Calu3 (cell line): ENCODE measurements around the gene GRIK2. TPM values are rescaled to one million over a fixed set of nuclear protein-coding genes. Genes with fewer than 3 reads are reported as not detected.

Experiments
- BruUV-seq: library from RNA; stranded (reverse); fragments of 400-500 nt; replicated peaks from 2 replicates; lab custom pipeline; 2021; lab: Mats Ljungman, UMichigan
- CTCF ChIA-PET: fragments of 300-600 bp; sonication (Branson Sonifier 250); formaldehyde crosslinking; loops from one replicate; lab custom pipeline; 2022; ENCODE audit warnings: antibody characterized with exemption; lab: Charles Lee
- DNase-seq: peaks from one replicate; pipeline ENCODE4 v3.0.0; 2022
- H3K27ac Mint-ChIP-seq: one replicate; pipeline ENCODE4 v1.8.0; 2022; ENCODE audit warnings: mixed read lengths; ENCODE audit not compliant: unreplicated experiment
- H3K27me3 Mint-ChIP-seq: one replicate; pipeline ENCODE4 v1.8.0; 2022; ENCODE audit warnings: mixed read lengths; ENCODE audit not compliant: unreplicated experiment
- H3K36me3 Mint-ChIP-seq: one replicate; pipeline ENCODE4 v1.8.0; 2022; ENCODE audit warnings: mild to moderate bottlenecking, moderate library complexity, mixed read lengths; ENCODE audit not compliant: insufficient read depth, unreplicated experiment
- H3K4me1 Mint-ChIP-seq: one replicate; pipeline ENCODE4 v1.8.0; 2022; ENCODE audit warnings: mild to moderate bottlenecking, low read depth, mixed read lengths; ENCODE audit not compliant: unreplicated experiment
- H3K4me3 Mint-ChIP-seq: one replicate; pipeline ENCODE4 v1.8.0; 2022; ENCODE audit warnings: mild to moderate bottlenecking, low read depth, moderate library complexity, mixed read lengths; ENCODE audit not compliant: unreplicated experiment
- H3K9me3 Mint-ChIP-seq: one replicate; pipeline ENCODE4 v1.8.0; 2022; ENCODE audit warnings: low read depth, mixed read lengths; ENCODE audit not compliant: unreplicated experiment
- intact Hi-C: fragments of 100-400 bp; cut with micrococcal nuclease; formaldehyde crosslinking; loops from one replicate; pipeline ENCODE4 v1.10.0; 2022; ENCODE audit not compliant: unreplicated experiment
- total RNA-seq: library from RNA; stranded (reverse); gene quantifications from 2 replicates; pipeline ENCODE4 v1.2.3, GENCODE V29; 2022
- TF ChIP-seq, protein P1 (sequence below): fragments of 200-600 bp; IDR thresholded peaks from one replicate; pipeline ENCODE4 v1.8.0; 2022; ENCODE audit warnings: antibody characterized with exemption; ENCODE audit not compliant: unreplicated experiment

Gene GRIK2
- total RNA-seq, 1 experiment from 2014 or later = 3.3 TPM

DNA sequence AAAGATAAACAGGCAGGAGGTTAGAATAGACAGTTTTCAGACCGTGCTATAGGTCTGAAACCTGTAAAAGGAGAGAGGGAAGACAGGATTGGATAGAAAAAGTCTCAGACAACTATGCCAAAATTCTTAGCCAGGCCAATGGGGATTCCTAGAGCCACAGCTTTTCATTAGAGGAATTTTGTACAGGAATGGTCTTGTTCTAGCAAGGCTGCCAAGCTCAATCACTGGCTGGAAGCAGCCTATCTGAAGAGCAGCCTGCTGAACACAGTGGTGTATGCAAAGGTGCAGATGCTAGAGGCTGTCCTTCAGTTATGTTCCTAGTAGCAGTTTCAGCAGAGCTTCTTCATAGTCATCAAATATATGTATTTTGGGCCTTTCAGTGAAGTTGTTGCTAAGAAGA lies 313.1 kb downstream of the GRIK2 start:
- CTCF ChIA-PET = no interaction called here
- no peak for DNase-seq
- Mint-ChIP-seq H3K9me3 (no peaks in the 10 kb centered on the region), H3K27me3 (no peaks in the 10 kb centered on the region), H3K27ac (no peak overlapping the region), H3K4me1 (no peaks in the 10 kb centered on the region), H3K4me3 (no peak overlapping the region), H3K36me3 (no peaks in the 10 kb centered on the region)
- BruUV-seq = no TSS peak
- intact Hi-C loops = no loop called here
- TF ChIP-seq, protein P1, sequence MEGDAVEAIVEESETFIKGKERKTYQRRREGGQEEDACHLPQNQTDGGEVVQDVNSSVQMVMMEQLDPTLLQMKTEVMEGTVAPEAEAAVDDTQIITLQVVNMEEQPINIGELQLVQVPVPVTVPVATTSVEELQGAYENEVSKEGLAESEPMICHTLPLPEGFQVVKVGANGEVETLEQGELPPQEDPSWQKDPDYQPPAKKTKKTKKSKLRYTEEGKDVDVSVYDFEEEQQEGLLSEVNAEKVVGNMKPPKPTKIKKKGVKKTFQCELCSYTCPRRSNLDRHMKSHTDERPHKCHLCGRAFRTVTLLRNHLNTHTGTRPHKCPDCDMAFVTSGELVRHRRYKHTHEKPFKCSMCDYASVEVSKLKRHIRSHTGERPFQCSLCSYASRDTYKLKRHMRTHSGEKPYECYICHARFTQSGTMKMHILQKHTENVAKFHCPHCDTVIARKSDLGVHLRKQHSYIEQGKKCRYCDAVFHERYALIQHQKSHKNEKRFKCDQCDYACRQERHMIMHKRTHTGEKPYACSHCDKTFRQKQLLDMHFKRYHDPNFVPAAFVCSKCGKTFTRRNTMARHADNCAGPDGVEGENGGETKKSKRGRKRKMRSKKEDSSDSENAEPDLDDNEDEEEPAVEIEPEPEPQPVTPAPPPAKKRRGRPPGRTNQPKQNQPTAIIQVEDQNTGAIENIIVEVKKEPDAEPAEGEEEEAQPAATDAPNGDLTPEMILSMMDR = no peak

DNA sequence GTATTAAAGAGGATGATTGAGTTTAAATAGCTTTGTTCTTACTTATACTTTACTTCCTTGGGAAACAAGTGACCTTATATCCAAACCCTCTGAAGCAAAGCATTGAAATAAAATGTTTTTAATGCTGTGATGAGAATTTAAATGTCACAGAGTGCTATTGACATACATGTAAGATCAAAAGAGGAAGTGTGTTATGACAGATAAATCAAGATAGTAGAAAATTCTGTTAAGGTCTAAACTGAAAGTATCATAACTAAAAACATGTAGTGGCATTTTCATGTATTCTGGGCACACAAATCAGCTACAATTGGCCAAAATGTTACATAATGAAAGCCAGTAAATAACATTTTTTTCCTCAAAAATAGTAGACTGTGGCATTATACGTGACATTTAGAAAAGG lies 318.0 kb downstream of the GRIK2 start:
- intact Hi-C loops = no loop called here
- Mint-ChIP-seq H3K27ac (no peak overlapping the region), H3K27me3 (no peaks in the 10 kb centered on the region), H3K36me3 (no peaks in the 10 kb centered on the region), H3K9me3 (no peaks in the 10 kb centered on the region), H3K4me3 (no peak overlapping the region), H3K4me1 (no peaks in the 10 kb centered on the region)
- CTCF ChIA-PET = no interaction called here
- no TSS peak for BruUV-seq
- TF ChIP-seq, protein P1 = no peak
- no peak for DNase-seq

DNA sequence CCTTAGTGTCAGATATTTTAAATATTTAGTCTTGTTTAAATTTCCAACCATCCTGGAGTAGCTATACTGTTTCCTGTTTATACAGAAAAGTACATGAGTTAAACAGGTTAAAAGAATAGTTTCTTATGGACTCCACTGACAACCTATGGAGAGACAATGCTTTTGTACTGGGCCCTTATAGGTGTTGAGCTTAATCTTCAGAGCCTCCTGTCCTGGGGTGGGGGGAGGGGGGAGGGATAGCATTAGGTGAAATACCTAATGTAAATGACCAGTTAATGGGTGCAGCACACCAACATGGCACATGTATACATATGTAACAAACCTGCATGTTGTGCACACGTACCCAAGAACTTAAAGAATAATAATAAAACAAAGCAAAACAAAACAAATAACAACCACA lies 322.9 kb downstream of the GRIK2 start:
- BruUV-seq = no TSS peak
- Mint-ChIP-seq H3K27ac (no peak overlapping the region), H3K9me3 (no peaks in the 10 kb centered on the region), H3K4me3 (no peak overlapping the region), H3K36me3 (no peaks in the 10 kb centered on the region), H3K27me3 (no peaks in the 10 kb centered on the region), H3K4me1 (no peaks in the 10 kb centered on the region)
- no peak for DNase-seq
- TF ChIP-seq, protein P1 = no peak
- CTCF ChIA-PET = no interaction called here
- intact Hi-C loops = no loop called here

DNA sequence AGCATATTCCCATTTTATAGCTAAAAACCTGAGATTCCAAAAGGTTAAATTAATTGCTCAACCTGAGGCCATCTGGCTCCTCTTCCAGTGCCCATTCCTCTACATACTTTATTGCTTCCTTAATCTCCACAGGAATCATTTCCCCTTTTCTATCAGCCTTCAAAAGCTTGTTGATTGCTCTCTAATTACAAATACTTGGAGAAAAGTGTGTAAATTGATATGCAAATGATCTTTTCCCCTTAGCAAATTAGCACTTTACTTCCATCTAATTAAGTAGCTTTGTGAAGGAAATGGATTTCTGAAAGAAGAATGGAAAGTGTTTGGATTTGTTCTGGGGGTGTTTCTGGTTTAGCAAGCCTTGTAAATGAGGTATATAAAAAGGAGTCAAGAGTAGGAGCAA lies 323.3 kb downstream of the GRIK2 start:
- TF ChIP-seq, protein P1 = no peak
- H3K27me3 Mint-ChIP-seq = no peaks in the 10 kb centered on the region
- no peaks in the 10 kb centered on the region for H3K4me1 Mint-ChIP-seq
- BruUV-seq = no TSS peak
- H3K36me3 Mint-ChIP-seq = no peaks in the 10 kb centered on the region
- no peak for DNase-seq
- H3K9me3 Mint-ChIP-seq = no peaks in the 10 kb centered on the region
- no peak overlapping the region for H3K4me3 Mint-ChIP-seq
- no peak overlapping the region for H3K27ac Mint-ChIP-seq
- CTCF ChIA-PET = no interaction called here
- intact Hi-C loops = no loop called here
